Activated CD4-positive, CD25-positive, alpha-beta regulatory T cell treated with anti-CD3 and anti-CD28 coated beads, Interleukin-2, amount 50 U/mL, for 16 hours (primary cell): ENCODE results near the gene TNS2.
A peak's percentile ranks its signal among the peaks of the same experiment; 100 is the strongest.
"Not testable (repeated sequence)": the region's sequence is repeated elsewhere in the genome, so short reads cannot be mapped to it uniquely, and the experiment has no call there.

Experiments used
- DNase-seq: peaks from one replicate; pipeline ENCODE4 v3.0.0-alpha.2; 2020; ENCODE audit warnings: low read depth, low spot score

Gene TNS2, protein sequence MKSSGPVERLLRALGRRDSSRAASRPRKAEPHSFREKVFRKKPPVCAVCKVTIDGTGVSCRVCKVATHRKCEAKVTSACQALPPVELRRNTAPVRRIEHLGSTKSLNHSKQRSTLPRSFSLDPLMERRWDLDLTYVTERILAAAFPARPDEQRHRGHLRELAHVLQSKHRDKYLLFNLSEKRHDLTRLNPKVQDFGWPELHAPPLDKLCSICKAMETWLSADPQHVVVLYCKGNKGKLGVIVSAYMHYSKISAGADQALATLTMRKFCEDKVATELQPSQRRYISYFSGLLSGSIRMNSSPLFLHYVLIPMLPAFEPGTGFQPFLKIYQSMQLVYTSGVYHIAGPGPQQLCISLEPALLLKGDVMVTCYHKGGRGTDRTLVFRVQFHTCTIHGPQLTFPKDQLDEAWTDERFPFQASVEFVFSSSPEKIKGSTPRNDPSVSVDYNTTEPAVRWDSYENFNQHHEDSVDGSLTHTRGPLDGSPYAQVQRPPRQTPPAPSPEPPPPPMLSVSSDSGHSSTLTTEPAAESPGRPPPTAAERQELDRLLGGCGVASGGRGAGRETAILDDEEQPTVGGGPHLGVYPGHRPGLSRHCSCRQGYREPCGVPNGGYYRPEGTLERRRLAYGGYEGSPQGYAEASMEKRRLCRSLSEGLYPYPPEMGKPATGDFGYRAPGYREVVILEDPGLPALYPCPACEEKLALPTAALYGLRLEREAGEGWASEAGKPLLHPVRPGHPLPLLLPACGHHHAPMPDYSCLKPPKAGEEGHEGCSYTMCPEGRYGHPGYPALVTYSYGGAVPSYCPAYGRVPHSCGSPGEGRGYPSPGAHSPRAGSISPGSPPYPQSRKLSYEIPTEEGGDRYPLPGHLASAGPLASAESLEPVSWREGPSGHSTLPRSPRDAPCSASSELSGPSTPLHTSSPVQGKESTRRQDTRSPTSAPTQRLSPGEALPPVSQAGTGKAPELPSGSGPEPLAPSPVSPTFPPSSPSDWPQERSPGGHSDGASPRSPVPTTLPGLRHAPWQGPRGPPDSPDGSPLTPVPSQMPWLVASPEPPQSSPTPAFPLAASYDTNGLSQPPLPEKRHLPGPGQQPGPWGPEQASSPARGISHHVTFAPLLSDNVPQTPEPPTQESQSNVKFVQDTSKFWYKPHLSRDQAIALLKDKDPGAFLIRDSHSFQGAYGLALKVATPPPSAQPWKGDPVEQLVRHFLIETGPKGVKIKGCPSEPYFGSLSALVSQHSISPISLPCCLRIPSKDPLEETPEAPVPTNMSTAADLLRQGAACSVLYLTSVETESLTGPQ (N-terminal part only)

DNA sequence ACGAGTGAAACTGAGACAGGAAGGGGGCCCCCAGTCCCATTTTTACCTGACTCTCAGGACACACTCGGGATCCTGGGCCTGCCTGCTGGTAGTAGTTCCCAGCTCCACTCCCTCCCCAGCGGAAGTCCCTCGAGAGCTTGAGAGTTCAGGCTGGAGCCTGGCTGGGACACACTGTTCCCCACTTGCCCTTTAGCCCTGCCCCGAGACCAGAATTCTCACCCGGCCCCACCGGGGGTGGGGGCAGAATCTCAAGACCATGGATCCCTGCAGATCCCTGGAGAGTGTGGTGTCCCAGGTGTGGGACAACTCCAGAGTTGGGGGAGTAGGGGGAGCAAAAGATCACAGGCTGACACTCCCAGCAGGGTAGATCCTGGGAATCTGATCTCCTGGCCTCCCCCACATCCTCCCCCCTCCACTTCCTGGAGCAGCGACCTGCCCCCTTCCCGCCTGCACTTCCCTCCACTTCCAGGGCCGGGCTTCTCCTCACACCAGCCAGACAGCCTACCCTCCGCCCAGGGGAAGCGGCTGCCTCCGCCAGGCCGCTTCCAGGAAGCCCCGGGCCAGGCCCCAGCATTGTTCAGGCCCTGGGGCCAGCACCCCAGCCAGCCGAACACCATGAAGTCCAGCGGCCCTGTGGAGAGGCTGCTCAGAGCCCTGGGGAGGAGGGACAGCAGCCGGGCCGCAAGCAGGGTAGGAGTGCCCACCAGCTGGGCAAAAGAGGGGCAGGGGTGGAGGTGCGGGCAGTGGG lies at the start of gene TNS2:
TNS2 (plus strand) TSS at position 495 of the 748 bp plus-strand sequence; CDS start at position 616, 121 bp downstream.
- DNase-seq: no peak

DNA sequence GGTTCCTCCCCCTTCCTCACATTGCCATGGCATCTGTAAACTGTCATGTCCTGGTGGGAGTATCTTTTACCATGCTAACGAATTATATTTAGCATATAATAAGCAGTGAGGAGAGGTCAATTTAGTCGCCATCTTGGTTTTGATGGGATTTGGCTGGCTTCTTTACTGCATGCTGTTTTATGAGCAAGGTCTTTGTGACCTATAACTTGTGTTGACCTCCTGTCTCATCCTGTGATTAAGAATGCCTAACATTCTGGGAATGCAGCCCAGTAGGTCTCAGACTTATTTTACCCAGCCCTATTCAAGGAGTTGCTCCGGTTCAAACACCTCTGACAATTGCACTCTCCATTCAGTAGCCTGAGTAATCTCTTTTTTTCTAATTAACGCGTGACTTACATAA lies 45.7 kb upstream of the TNS2 start:
- no peak for DNase-seq

DNA sequence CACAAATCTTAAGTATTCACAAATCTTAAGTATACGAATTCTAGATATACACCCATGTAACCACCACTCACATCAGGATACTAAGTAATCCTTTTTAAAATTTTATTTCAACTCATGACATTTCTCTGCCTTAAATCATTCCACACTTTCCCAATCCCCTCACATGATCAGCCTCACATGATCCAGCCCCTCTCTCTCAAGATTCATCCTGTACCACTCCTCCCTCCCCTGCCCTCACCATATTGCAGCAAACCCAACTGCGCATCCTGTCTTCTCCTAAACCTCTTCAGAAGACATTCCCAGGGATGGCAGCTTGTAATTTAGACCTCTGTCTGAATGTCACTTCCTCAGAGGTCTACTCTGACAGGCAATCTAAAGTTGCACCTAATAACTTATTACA lies 45.3 kb upstream of the TNS2 start:
- no peak for DNase-seq

DNA sequence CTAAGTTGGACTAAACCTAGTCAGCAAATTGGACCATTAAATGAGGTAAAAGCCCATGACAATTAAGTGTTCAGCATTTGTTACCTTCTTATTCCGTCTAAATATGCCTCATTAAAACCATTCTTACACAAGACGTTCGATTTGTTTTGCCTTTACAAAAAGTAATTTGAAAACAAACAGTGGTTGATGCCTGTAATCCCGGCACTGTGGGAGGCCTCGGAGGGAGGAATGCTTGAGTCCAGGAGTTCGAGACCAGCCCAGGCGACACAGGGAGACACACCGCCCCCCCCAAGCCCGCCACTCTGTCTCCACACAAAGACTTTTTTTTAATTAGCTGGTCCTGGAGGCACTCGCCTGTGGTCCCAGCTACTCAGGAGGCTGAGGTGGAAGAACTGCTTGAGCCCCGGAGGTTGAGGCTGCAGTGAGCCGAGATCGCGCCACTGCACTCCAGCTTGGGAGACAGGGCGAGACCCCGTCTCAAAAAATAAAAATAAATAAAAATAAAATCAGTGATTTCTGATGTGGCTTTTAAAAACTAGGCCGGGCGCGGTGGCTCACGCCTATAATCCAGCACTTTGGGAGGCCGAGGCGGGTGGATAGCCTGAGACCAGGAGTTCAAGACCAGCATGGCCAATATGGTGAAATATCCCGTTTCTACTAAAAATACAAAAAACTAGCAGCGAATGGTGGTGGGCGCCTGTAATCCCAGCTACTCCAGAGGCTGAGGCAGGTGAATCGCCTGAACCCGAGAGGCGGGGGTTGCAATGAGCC lies 44.5 kb upstream of the TNS2 start:
- no peak for DNase-seq

DNA sequence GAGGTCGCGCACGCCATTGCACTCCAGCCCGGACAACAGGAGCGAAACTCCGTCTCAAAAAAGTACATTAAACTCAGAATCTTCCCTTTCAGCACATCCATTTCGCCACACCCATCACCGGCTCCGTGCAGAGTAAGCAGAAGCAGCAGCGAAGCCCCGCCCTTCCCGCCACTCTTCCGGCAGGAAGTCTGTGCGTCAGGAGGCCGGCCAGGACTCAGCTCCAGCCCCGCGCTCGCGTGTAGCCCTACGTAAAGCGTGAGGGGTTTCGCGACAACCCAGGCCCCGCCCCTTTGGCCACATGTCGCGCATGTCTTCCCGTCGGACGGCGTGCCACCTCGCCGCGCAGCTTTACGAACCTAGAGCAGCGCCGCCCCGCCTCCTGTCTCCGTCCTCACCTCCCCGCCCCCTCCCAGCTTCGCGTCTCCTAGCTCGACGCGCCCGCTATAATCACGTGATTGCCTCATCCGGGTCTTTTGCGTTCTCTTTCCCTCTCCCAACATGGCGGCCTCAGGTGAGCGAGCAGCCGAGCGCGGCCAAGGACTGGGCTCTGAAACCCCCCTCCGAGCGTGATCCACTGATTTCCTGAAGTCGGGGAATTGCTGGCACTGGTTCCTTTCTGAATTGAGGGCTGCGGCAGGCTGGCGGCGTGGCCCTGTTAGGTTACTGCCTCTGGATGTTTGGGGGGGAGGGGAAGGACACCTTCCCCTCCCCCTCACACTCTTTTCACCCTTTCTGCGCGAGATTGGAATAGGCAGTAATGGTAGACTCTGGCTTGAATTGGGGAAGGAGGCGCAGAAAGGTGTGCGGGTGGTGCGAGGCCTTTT lies 43.7 kb upstream of the TNS2 start, which contains the start of gene EIF4B:
EIF4B (plus strand) TSS at position 471 of the 824 bp plus-strand sequence; CDS start at position 499, 28 bp downstream.
- DNase-seq: peak; percentile 99

DNA sequence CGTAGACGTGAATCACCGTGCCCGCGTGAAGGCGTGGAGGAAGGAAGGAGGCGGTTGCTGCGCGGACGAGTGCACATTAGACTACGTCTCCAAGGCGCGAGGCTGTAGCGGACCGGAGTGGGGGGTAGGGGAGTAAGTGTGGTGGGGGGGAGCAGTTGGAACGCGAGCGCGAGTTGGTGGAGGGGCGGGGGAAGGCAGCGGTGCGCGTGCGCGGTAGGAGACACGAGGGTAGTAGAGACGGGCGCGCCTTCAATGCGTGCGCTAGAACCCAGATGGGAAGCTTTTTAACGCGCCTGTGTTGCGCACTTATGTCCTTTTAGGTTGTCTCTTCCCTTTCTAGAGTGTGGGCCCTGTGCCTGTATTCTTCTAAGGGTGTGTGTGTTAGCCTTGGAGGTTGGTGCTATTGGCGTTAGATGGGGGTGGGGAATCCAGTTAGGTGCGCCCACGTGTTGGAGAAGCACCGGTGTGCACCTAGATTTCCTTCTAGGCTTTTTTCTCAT lies 43.0 kb upstream of the TNS2 start:
- DNase-seq: peak; percentile 54

DNA sequence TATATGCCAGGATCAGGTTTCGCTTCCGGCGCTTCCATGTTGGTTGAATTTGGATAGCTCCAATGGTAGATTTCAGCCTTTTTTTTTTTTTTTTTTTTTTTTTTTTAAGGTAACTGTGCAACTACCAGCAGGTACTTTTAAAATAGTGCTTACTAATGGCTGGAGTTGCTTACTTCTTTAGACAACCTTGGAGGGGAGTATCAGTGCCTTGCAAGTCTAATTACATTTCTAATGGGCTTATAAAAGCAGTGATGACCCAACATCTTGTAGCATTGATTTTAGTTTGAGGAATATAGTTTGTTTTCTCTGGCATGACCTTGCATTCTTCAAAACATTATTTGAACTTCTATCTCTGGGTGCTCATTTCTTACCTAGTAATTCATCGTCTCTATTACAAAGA lies 42.5 kb upstream of the TNS2 start:
- no peak for DNase-seq

DNA sequence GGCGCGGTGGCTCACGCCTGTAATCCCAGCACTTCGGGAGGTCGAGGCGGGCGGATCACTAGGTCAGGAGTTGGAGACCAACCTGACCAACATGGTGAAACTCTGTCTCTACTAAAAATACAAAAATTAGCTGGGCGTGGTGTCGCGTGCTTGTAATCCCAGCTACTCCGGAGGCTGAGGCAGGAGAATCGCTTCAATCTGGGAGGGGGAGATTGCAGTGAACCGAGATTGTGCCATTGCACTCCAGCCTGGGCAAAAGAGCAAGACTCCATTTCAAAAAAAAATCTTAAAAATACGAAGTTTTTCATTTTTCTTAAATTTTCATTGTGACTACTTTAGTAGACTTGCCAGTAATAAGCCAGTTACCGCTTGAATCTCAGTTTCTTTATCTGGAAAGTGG lies 41.1 kb upstream of the TNS2 start:
- not testable (repeated sequence) for DNase-seq

DNA sequence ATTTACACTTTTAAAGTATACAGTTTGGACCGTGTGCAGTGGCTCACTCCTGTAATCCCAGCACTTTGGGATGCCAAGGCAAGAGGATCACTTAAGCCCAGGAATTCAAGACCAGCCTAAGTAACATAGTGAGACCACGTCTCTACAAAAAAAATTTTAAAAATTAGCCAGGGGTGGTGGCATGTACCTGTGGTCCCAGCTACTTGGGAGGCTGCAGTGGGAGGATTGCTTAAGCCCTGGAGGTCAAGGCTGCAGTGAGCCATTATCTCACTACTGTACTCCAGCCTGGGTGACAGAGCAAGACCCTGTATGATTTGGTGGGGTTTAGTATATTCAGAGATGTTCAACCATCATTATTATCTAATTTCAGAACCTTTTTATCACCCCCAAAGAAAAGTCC lies 38.9 kb upstream of the TNS2 start:
- DNase-seq: no peak

DNA sequence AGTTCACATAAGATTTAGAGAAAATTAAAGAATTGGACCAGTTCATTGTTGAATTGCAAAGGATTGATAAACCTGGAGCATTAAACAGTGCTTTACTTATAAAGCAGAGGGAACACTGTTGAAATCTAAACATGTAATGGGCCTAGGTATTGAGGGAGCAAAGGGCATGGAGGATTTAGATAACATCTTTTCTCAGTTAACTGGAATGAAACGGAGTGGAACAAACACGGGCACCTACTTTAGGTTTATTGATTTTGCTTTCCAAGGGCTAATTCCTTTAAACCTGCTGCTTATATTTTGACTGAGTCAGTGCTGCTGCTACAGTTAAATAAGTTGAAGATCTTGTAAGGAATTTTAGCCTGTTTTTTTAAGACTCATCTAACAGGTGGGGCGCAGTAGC lies 38.0 kb upstream of the TNS2 start:
- no peak for DNase-seq

DNA sequence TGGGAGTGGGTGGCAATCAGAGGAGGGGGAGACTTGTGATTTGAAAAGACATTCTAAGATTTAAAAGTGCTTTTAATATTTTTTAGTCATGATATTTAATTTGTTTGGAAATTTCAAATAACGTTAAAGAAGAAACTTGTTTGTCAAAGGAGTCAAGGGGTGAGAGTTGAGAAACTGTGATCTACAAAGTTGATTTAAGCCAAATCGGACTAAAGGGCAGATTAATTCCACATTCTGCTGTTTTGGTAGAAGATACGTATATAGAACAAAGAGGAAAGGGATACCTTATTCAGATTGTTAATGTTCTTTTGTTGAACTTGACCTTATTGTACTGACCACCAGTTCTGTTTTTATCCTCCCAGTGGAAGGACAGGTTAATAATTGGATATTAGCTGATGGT lies 36.9 kb upstream of the TNS2 start:
- DNase-seq: no peak

DNA sequence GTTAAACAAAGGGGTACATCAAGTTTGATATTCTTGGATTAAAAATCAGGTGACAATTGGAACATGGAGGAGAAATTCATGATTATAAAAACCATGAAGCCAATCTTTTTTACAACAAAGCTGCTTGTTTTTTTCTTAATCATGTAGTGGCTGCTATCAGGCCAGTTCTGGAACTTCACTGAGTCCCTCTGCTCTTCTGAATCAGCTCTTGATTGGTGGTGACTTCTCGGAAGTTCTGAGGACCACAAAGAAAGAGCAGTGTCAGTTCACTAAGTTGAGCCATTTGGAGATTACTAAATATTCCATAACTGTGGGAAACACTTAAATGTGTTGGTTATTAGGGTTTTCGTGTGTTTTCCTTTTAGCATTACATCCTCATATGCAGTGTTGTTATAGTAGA lies 35.2 kb upstream of the TNS2 start:
- DNase-seq: no peak

DNA sequence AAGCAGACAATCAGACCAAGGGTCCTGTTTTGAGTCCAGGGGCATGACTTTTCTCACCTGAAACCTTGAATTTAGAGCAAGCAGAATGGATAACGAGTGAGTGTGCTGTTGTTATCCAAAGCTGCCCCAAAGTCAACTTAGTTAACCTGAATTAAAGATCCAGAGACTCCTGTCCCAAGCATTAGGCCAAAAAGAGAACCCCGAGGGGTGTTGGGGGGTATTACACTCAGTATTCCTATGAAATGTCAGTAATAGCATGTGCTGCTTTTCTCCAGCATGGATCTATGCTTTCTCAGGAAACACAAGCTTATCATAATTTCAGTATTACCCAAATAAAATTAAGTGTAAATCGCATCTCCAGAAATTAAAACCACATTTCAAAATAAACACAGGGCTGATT lies 24.6 kb upstream of the TNS2 start:
- no peak for DNase-seq

DNA sequence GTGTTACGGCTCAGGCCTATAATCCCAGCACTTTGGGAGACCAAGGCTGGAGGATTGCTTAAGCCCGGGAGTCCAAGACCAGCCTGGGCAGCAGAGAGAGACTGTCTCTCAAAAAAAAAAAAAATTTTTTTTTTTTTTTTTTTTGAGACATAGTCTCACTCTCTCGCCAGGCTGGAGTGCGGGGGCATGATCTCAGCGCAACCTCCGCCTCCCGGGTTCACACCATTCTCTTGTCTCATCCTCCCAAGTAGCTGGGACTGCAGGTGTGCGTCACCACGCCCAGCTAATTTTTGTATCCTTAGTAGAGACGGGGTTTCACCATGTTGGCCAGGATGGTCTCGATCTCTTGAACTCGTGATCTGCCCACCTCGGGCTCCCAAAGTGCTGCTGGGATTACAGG lies 22.9 kb upstream of the TNS2 start:
- not testable (repeated sequence) for DNase-seq

DNA sequence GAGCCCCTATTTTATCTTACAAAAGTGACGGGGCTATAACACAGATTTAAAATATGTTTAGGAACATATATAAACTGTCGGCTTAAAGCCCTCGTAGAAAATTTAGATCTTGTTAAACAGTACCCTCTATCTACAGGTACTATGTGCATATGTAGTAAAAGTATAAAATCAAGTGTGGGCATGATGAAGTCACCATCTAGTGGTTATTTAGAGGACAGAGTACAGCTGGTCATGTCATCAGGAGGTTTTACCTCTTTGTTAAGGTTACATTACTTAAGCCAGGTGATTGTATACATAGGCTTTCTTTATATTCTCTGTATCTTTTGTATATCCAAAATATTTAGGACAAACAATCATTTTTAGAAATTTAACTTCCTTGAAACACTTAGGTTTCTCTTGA lies 18.2 kb upstream of the TNS2 start:
- no peak for DNase-seq

DNA sequence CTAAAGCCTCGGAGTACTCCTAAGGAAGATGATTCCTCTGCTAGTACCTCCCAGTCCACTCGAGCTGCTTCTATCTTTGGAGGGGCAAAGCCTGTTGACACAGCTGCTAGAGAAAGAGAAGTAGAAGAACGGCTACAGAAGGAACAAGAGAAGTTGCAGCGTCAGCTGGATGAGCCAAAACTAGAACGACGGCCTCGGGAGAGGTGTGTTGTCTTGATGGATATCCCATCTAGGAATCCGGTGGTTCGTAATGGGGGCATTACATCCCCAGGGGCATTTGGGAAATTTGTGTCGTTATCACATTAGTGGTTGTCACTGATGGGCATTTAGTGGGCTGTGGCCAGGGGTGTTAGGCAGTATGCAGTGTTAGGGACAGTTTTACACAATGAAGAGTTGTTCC lies 16.0 kb upstream of the TNS2 start:
- DNase-seq: not testable (repeated sequence)

DNA sequence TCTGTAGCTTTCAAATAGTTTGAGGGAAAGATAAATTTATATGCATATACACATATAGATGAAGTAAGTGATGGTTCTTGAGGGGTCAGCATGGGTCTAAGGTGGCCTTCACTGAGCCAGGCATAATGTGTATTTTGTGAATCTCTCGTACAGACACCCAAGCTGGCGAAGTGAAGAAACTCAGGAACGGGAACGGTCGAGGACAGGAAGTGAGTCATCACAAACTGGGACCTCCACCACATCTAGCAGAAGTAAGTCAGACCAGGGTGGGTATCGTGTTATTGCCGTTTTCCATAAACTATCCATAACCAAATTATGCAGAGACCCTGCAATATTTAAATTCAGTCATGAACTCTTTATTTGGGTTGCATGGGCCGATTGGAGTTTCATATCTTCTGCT lies 15.4 kb upstream of the TNS2 start:
- no peak for DNase-seq

DNA sequence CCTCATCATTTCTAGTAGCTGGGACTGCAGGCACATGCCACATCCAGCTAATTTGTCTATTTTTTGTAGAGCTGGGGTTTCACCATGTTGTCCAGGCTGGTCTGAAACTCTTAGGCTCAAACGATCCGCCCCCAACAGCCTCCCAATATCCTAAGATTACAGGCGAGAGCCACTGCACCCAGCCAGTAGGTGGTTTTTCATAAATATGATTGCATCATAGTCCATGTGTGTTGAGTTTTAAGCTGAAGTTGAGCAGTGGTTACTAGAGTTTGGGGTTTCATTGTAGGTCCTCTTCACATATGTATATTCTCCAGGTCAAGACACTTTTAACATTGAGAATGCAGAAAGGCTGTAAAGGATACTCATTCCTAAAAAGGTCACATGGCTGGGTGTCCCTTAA lies 13.1 kb upstream of the TNS2 start:
- no peak for DNase-seq

DNA sequence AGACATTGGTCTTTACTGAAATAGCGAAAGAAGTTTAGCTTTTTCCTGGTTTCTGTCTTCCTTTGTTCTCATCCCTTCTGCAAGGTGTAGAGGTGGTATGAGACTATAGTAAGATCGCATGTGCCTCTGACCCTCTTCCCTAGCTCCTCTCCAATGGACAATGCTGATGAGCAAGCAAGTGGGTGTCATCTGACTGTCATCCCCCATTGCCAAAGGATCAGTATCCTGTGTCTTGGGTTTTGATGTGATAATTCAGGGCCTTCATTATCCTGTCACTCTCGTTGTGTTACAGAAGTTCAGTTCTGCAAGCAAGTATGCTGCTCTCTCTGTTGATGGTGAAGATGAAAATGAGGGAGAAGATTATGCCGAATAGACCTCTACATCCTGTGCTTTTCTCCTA lies 10.0 kb upstream of the TNS2 start:
- no peak for DNase-seq
